Adrenal gland (tissue), 5 donors: ENCODE results near the gene SLC35D3.

Source experiments
- POLR2A ChIP-seq, 2 donors: fragments of 450-650 bp; IDR thresholded peaks; one replicate each; pipeline ENCODE4 v1.6.1; 2017; ENCODE audit warnings: antibody characterized with exemption in 2 of 2, mild to moderate bottlenecking in 2 of 2, moderate library complexity in 1 of 2
- TF ChIP-seq, protein P1 (sequence below), 6 experiments: fragments of 450-650 bp in 4 of 6; fragments of 200-600 bp in 2 of 6; sonication (generic) in 1 of 6; IDR thresholded peaks; 1 replicate in 5 of 6; 2 replicates in 1 of 6; pipeline versions ENCODE4 v1.5.1 to v1.8.0; 2016 to 2021; ENCODE audit warnings: antibody characterized with exemption in 6 of 6, mild to moderate bottlenecking in 2 of 6, moderate library complexity in 1 of 6
- donor health status: DM: no; HTN: no; CAD: no.

DNA sequence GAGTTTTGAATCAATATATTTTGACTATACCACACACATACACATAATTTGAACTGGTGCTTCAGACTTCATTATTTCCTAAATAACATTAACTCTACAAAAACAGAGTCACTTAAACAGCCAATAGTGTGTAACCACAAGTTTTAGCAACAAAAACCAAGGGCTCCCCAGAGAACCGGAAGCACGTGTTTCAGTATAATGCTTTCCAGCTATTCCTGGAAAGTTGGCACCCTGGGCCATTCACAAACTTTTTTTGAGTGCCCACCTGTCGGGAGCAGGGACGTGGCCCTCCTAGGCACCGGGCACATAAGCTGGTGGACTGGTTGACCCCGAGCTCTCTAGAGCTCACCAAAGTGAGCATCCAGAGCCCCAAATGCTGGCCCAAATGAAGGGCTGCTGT is 1.9 kb upstream of the SLC35D3 start:
- no peak for TF ChIP-seq POLR2A (IDR thresholded peaks at IDR 0.05)
- TF ChIP-seq, protein P1, sequence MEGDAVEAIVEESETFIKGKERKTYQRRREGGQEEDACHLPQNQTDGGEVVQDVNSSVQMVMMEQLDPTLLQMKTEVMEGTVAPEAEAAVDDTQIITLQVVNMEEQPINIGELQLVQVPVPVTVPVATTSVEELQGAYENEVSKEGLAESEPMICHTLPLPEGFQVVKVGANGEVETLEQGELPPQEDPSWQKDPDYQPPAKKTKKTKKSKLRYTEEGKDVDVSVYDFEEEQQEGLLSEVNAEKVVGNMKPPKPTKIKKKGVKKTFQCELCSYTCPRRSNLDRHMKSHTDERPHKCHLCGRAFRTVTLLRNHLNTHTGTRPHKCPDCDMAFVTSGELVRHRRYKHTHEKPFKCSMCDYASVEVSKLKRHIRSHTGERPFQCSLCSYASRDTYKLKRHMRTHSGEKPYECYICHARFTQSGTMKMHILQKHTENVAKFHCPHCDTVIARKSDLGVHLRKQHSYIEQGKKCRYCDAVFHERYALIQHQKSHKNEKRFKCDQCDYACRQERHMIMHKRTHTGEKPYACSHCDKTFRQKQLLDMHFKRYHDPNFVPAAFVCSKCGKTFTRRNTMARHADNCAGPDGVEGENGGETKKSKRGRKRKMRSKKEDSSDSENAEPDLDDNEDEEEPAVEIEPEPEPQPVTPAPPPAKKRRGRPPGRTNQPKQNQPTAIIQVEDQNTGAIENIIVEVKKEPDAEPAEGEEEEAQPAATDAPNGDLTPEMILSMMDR (IDR thresholded peaks at IDR 0.05) = no peak
